ENCODE results near the gene TH. TPM values are rescaled to one million over a fixed set of nuclear protein-coding genes. Genes with fewer than 3 reads are reported as not detected.

TH gene
- total RNA-seq, 1 experiment from 2014 or later = not detected

DNA sequence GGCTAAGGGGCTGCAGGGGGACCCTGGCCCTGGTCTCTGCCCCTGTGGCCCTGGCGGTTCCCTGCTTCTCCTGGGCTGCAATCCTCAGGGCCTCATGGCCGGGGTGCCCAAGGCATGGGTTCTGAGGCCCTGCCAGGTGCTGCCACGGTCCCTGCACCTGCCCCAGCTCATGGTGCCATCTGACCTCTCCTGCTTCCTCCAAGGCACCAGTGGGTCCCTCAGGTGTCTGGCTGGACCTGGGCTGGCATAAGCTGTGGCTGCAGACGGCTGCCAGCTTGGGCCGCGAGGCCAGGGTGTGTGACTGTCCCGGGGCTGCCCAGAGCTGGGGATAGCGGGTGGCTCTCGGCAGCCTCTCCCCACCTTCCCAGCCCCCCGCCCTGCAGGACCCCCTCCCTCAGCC lies 12.6 kb downstream of the TH start:
- Mint-ChIP-seq H3K9me3 (ENCODE audit: unreplicated experiment) (no peaks in the 10 kb centered on the region), H3K4me1 (ENCODE audit: low read depth, unreplicated experiment) (no peaks in the 10 kb centered on the region), H3K27me3 (ENCODE audit: insufficient read depth, unreplicated experiment) (no peaks in the 10 kb centered on the region), H3K4me3 (ENCODE audit: unreplicated experiment) (no peak overlapping the region), H3K27ac (ENCODE audit: unreplicated experiment) (no peak overlapping the region), H3K36me3 (ENCODE audit: insufficient read depth, unreplicated experiment) (no peaks in the 10 kb centered on the region)
- intact Hi-C loops (cut with micrococcal nuclease; ENCODE audit: unreplicated experiment) = no loop called here
- no peak for DNase-seq
- Histone ChIP-seq H3K4me1 (0 out of 2 replicates have a peak, but pooled peaks cover 3% of the 10 kb centered on the region), H3K36me3 (ENCODE audit: control insufficient read depth, insufficient read depth, low read length) (no peaks in the 10 kb centered on the region), H3K4me3 (ENCODE audit: low read depth, low read length) (no peak overlapping the region), H3K9me3 (no peaks in the 10 kb centered on the region), H3K27me3 (replicated peaks; ENCODE audit: control insufficient read depth, insufficient read depth, low read length) (no peaks in the 10 kb centered on the region)
- BruUV-seq (replicated peaks) = no TSS peak
- ChIA-PET CTCF (interaction anchor here (0.7 to 2.3 kb wide), 3 partner anchors 27 to 506 kb away, joined by 3 to 15 read pairs (median 3); no protein-coding TSS in a partner anchor), POLR2A (interaction anchor here (0.6 kb wide), 1 partner anchor 218 kb away, joined by 3 read pairs; no protein-coding TSS in a partner anchor)
- TF ChIP-seq CTCF (IDR thresholded peaks at IDR 0.05; ENCODE audit: insufficient read depth in 1 of 2, low read depth in 1 of 2, low read length in 1 of 2, severe bottlenecking in 1 of 2, unreplicated experiment in 1 of 2) = no peak

GRCh38 chr11:2158296-2158737 lies 13.3 kb downstream of the TH start:
- H3K4me1 Mint-ChIP-seq (ENCODE audit: low read depth, unreplicated experiment) = no peaks in the 10 kb centered on the region
- H3K36me3 Mint-ChIP-seq (ENCODE audit: insufficient read depth, unreplicated experiment) = no peaks in the 10 kb centered on the region
- DNase-seq = no peak
- no peaks in the 10 kb centered on the region for H3K27me3 Mint-ChIP-seq (ENCODE audit: insufficient read depth, unreplicated experiment)
- ChIA-PET POLR2A (no interaction called here), CTCF (interaction anchor here (0.6 to 2.3 kb wide), 6 partner anchors 10 to 518 kb away, joined by 3 to 15 read pairs (median 4); no protein-coding TSS in a partner anchor)
- no peak for TF ChIP-seq CTCF (IDR thresholded peaks at IDR 0.05; ENCODE audit: insufficient read depth in 1 of 2, low read depth in 1 of 2, low read length in 1 of 2, severe bottlenecking in 1 of 2, unreplicated experiment in 1 of 2)
- Histone ChIP-seq H3K27me3 (replicated peaks; ENCODE audit: control insufficient read depth, insufficient read depth, low read length) (no peaks in the 10 kb centered on the region), H3K9me3 (no peaks in the 10 kb centered on the region), H3K36me3 (ENCODE audit: control insufficient read depth, insufficient read depth, low read length) (no peaks in the 10 kb centered on the region), H3K4me3 (ENCODE audit: low read depth, low read length) (no peak overlapping the region), H3K4me1 (0 out of 2 replicates have a peak, but pooled peaks cover 3% of the 10 kb centered on the region)
- H3K4me3 Mint-ChIP-seq (ENCODE audit: unreplicated experiment) = no peak overlapping the region
- BruUV-seq (replicated peaks) = no TSS peak
- no peaks in the 10 kb centered on the region for H3K9me3 Mint-ChIP-seq (ENCODE audit: unreplicated experiment)
- intact Hi-C loops (cut with micrococcal nuclease; ENCODE audit: unreplicated experiment) = no loop called here
- H3K27ac Mint-ChIP-seq (ENCODE audit: unreplicated experiment) = no peak overlapping the region

DNA sequence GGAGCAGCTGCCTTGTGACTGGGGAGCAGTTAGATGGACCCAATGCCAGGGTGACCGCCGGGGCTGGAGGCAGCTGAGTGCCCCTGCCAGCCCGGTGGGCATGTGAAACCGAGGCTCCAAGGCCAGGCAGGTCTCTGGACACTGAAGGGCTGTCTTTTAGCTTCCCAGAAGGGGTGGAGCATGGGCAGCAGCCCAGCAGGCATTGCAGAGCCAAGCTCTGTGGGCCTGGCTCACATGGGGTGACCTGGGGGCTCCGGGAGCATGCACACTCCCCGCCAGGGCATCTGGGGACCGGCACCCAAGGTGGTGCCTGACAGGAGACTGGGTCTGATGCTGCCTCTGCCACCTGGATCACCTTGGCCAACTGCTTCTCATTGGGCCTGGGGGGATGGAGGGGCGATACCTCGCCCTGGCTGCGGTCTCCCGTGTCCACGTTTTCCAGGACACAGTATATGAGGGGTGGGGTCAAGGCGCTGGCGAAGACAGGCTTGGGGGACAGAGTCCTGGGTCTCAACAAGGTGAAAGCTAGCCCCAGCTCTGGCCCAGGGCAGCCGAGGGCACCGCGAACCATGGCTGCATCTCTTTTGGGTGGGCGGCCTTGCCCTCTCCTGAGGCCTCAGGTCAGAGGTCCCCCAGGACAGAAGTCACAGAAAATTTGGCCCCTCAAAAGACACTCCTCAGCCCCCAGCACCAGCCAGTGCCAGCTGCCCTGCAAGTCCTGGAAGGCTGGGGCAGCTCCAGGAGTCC lies 14.1 kb downstream of the TH start:
- no peak for TF ChIP-seq CTCF (IDR thresholded peaks at IDR 0.05; ENCODE audit: insufficient read depth in 1 of 2, low read depth in 1 of 2, low read length in 1 of 2, severe bottlenecking in 1 of 2, unreplicated experiment in 1 of 2)
- Mint-ChIP-seq H3K4me3 (ENCODE audit: unreplicated experiment) (no peak overlapping the region), H3K27me3 (ENCODE audit: insufficient read depth, unreplicated experiment) (no peaks in the 10 kb centered on the region), H3K36me3 (ENCODE audit: insufficient read depth, unreplicated experiment) (no peaks in the 10 kb centered on the region), H3K27ac (ENCODE audit: unreplicated experiment) (no peak overlapping the region), H3K4me1 (ENCODE audit: low read depth, unreplicated experiment) (no peaks in the 10 kb centered on the region), H3K9me3 (ENCODE audit: unreplicated experiment) (no peaks in the 10 kb centered on the region)
- ChIA-PET CTCF (interaction anchor here (0.6 to 2.3 kb wide), 12 partner anchors 9 to 517 kb away, joined by 3 to 15 read pairs (median 6); no protein-coding TSS in a partner anchor), POLR2A (no interaction called here)
- intact Hi-C loops (cut with micrococcal nuclease; ENCODE audit: unreplicated experiment) = no loop called here
- Histone ChIP-seq H3K4me3 (ENCODE audit: low read depth, low read length) (no peak overlapping the region), H3K4me1 (no peaks in the 10 kb centered on the region), H3K9me3 (no peaks in the 10 kb centered on the region), H3K27me3 (replicated peaks; ENCODE audit: control insufficient read depth, insufficient read depth, low read length) (no peaks in the 10 kb centered on the region), H3K36me3 (ENCODE audit: control insufficient read depth, insufficient read depth, low read length) (no peaks in the 10 kb centered on the region)
- BruUV-seq (replicated peaks) = no TSS peak
- DNase-seq = no peak
